SK-N-SH treated with all-trans-retinoic acid at 6 μM for 48 hours (cell line): Measurements from ENCODE around the gene ARF4.

ENCODE experiments used
- ATAC-seq: fragments of 200-7000 bp; cut with Tn5 transposase; 3 replicates; pipeline ENCODE4 v1.9.1; 2020; ENCODE audit warnings: mild to moderate bottlenecking, moderate library complexity
- ARNTL ChIP-seq: fragments of 450-650 bp; formaldehyde crosslinking; IDR thresholded peaks from 2 replicates; pipeline ENCODE4 v1.5.0; 2020; ENCODE audit warnings: low read depth, mild to moderate bottlenecking, moderate library complexity, borderline replicate concordance
- BACH2 ChIP-seq: fragments of 250-450 bp; sonication (Bioruptor Pico); IDR thresholded peaks from 2 replicates; pipeline ENCODE4 v1.9.0; 2021; ENCODE audit warnings: mild to moderate bottlenecking, borderline replicate concordance
- CSDC2 ChIP-seq: fragments of 250-450 bp; sonication (Bioruptor Pico); IDR thresholded peaks from 2 replicates; pipeline ENCODE4 v1.5.0; 2020; ENCODE audit warnings: mild to moderate bottlenecking, moderate library complexity
- GLIS3 ChIP-seq: fragments of 250-450 bp; sonication (Bioruptor Pico); IDR thresholded peaks from 2 replicates; pipeline ENCODE4 v1.5.0; 2020; ENCODE audit warnings: mild to moderate bottlenecking, moderate library complexity
- ISL1 ChIP-seq: fragments of 250-450 bp; sonication (Bioruptor Pico); IDR thresholded peaks from 2 replicates; pipeline ENCODE4 v2.1.2; 2022; ENCODE audit warnings: mild to moderate bottlenecking, moderate library complexity
- OSR1 ChIP-seq: fragments of 250-450 bp; sonication (Bioruptor Pico); IDR thresholded peaks from 2 replicates; pipeline ENCODE4 v1.8.0; 2022; ENCODE audit warnings: moderate library complexity, mild to moderate bottlenecking, inconsistent platforms
- PPARA ChIP-seq: fragments of 250-450 bp; sonication (Bioruptor Pico); IDR thresholded peaks from 2 replicates; pipeline ENCODE4 v1.5.0; 2020; ENCODE audit warnings: mild to moderate bottlenecking, borderline replicate concordance
- RARB ChIP-seq: fragments of 250-450 bp; sonication (Bioruptor Pico); IDR thresholded peaks from 2 replicates; pipeline ENCODE4 v1.8.0; 2021; ENCODE audit warnings: mild to moderate bottlenecking, moderate library complexity
- SNAI2 ChIP-seq: fragments of 250-450 bp; sonication (Bioruptor Pico); IDR thresholded peaks from 2 replicates; pipeline ENCODE4 v1.5.0; 2020; ENCODE audit warnings: mild to moderate bottlenecking, moderate library complexity
- TCF4 ChIP-seq: fragments of 250-450 bp; sonication (Bioruptor Pico); IDR thresholded peaks from 2 replicates; pipeline ENCODE4 v1.8.0; 2021; ENCODE audit warnings: mild to moderate bottlenecking, moderate library complexity, borderline replicate concordance
- TOX ChIP-seq: fragments of 250-450 bp; sonication (Bioruptor Pico); IDR thresholded peaks from 2 replicates; pipeline ENCODE4 v1.8.0; 2021; ENCODE audit warnings: mild to moderate bottlenecking, moderate library complexity, borderline replicate concordance
- ZFP3 ChIP-seq: fragments of 250-450 bp; sonication (Bioruptor Pico); IDR thresholded peaks from 2 replicates; pipeline ENCODE4 v1.5.0; 2020; ENCODE audit warnings: mild to moderate bottlenecking, moderate library complexity
- ZFP30 ChIP-seq: fragments of 450-650 bp; formaldehyde crosslinking; IDR thresholded peaks from 2 replicates; pipeline ENCODE4 v1.5.0; 2022; ENCODE audit warnings: mild to moderate bottlenecking, moderate library complexity
- ZNF565 ChIP-seq: fragments of 450-650 bp; formaldehyde crosslinking; conservative IDR thresholded peaks from 2 replicates; pipeline ENCODE4 v1.5.0; 2020; ENCODE audit warnings: low read depth, mild to moderate bottlenecking, moderate library complexity
- ZNF8 ChIP-seq: fragments of 450-650 bp; formaldehyde crosslinking; IDR thresholded peaks from 2 replicates; pipeline ENCODE4 v1.5.0; 2020; ENCODE audit warnings: mild to moderate bottlenecking, moderate library complexity
- TF ChIP-seq, protein P1 (sequence below): fragments of 250-450 bp; sonication (Bioruptor Pico); IDR thresholded peaks from 2 replicates; pipeline ENCODE4 v1.5.0; 2020; ENCODE audit warnings: mild to moderate bottlenecking, moderate library complexity
- TF ChIP-seq, protein P2 (sequence below): fragments of 250-450 bp; sonication (Bioruptor Pico); IDR thresholded peaks from 2 replicates; pipeline ENCODE4 v1.5.1; 2021; ENCODE audit warnings: mild to moderate bottlenecking, moderate library complexity
- TF ChIP-seq, protein P3 (sequence below): fragments of 250-450 bp; sonication (Bioruptor Pico); IDR thresholded peaks from 2 replicates; pipeline ENCODE4 v1.5.1; 2020; ENCODE audit warnings: low read depth, mild to moderate bottlenecking, moderate library complexity
- TF ChIP-seq, protein P4 (sequence below): fragments of 250-450 bp; sonication (Bioruptor Pico); IDR thresholded peaks from 2 replicates; pipeline ENCODE4 v1.8.0; 2021; ENCODE audit warnings: low read depth, mild to moderate bottlenecking, moderate library complexity, borderline replicate concordance

Gene ARF4

DNA sequence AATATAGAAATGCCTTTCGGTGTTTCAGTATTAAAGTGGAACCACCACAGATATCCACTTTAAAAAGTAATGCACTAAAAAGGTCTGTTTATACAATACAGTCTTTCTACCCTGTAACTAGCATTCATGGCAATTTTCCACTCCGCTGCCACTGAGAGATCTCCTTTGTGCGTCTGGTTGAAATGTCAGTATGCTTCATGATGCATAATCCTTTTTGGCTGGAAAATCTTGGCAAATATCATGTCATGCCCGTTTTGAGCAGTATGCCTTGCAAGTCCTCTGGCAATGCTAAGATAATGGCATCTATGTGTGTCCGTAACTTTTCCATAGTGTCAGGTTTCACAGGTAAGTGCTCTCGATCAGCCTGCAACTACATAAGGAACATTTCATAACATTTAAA, 30.8 kb upstream of the ARF4 start (continued):
- TF ChIP-seq, protein P1, sequence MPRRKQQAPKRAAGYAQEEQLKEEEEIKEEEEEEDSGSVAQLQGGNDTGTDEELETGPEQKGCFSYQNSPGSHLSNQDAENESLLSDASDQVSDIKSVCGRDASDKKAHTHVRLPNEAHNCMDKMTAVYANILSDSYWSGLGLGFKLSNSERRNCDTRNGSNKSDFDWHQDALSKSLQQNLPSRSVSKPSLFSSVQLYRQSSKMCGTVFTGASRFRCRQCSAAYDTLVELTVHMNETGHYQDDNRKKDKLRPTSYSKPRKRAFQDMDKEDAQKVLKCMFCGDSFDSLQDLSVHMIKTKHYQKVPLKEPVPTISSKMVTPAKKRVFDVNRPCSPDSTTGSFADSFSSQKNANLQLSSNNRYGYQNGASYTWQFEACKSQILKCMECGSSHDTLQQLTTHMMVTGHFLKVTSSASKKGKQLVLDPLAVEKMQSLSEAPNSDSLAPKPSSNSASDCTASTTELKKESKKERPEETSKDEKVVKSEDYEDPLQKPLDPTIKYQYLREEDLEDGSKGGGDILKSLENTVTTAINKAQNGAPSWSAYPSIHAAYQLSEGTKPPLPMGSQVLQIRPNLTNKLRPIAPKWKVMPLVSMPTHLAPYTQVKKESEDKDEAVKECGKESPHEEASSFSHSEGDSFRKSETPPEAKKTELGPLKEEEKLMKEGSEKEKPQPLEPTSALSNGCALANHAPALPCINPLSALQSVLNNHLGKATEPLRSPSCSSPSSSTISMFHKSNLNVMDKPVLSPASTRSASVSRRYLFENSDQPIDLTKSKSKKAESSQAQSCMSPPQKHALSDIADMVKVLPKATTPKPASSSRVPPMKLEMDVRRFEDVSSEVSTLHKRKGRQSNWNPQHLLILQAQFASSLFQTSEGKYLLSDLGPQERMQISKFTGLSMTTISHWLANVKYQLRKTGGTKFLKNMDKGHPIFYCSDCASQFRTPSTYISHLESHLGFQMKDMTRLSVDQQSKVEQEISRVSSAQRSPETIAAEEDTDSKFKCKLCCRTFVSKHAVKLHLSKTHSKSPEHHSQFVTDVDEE (CRISPR knock-in tag), result no peak
- TF ChIP-seq ARNTL (CRISPR knock-in tag), result no peak
- no peak for TF ChIP-seq GLIS3 (CRISPR knock-in tag)
- TF ChIP-seq CSDC2 (CRISPR knock-in tag), result no peak
- TF ChIP-seq ZFP3 (CRISPR knock-in tag), result no peak
- TF ChIP-seq BACH2, result no peak
- TF ChIP-seq, protein P2, sequence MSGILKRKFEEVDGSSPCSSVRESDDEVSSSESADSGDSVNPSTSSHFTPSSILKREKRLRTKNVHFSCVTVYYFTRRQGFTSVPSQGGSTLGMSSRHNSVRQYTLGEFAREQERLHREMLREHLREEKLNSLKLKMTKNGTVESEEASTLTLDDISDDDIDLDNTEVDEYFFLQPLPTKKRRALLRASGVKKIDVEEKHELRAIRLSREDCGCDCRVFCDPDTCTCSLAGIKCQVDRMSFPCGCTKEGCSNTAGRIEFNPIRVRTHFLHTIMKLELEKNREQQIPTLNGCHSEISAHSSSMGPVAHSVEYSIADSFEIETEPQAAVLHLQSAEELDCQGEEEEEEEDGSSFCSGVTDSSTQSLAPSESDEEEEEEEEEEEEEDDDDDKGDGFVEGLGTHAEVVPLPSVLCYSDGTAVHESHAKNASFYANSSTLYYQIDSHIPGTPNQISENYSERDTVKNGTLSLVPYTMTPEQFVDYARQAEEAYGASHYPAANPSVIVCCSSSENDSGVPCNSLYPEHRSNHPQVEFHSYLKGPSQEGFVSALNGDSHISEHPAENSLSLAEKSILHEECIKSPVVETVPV (CRISPR knock-in tag), result no peak
- TF ChIP-seq RARB (CRISPR knock-in tag), result no peak

DNA sequence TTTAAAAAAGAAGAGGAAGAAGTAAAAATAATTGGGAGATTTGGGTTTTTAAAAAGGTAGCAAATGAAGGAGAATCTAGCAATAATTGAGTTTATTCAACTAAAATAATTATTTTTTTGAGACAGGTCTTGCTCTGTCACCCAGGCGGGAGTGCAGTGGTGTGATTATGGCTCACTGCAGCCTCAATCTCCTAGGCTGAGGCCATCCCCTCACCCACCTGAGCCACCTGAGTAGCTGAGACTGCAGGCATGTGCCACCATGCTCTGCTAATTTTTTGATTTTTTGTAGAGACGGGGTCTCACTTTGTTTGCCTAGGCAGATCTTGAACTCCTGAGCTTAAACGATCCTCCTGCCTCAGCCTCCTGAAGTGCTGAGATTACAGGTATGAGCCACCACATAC, 27.7 kb upstream of the ARF4 start:
- ATAC-seq, result no peak
- TF ChIP-seq TCF4 (no peak), GLIS3 (CRISPR knock-in tag) (no peak), TOX (no peak), ZFP3 (CRISPR knock-in tag) (no peak), ISL1 (no peak), ZNF8 (CRISPR knock-in tag) (no peak)

DNA sequence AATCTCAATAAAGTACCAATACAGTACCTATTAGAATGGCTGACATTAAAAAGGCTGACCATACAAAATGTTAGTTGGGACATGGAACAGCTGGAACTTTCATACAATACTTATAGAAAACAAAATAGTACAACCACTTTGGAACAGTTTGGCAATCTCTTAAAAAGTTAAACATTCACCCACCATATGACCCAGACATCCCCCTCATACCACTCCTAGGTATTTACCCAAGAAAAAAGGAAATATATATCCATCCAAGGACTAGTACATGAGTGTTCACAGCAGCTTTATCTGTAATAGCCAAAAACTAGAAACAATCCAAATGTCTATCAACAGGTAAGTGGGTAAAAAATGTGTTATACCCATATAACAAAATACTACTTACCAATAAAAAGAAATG, 25.2 kb upstream of the ARF4 start:
- TF ChIP-seq OSR1 (no peak), ARNTL (CRISPR knock-in tag) (no peak), PPARA (CRISPR knock-in tag) (no peak), ZNF565 (CRISPR knock-in tag) (no peak), ZFP3 (CRISPR knock-in tag) (no peak), GLIS3 (CRISPR knock-in tag) (no peak), SNAI2 (CRISPR knock-in tag) (no peak), CSDC2 (CRISPR knock-in tag) (no peak), BACH2 (no peak), ZNF8 (CRISPR knock-in tag) (no peak), ZFP30 (CRISPR knock-in tag) (no peak), ISL1 (no peak), RARB (CRISPR knock-in tag) (no peak), TCF4 (no peak), TOX (no peak)
- TF ChIP-seq, protein P3, sequence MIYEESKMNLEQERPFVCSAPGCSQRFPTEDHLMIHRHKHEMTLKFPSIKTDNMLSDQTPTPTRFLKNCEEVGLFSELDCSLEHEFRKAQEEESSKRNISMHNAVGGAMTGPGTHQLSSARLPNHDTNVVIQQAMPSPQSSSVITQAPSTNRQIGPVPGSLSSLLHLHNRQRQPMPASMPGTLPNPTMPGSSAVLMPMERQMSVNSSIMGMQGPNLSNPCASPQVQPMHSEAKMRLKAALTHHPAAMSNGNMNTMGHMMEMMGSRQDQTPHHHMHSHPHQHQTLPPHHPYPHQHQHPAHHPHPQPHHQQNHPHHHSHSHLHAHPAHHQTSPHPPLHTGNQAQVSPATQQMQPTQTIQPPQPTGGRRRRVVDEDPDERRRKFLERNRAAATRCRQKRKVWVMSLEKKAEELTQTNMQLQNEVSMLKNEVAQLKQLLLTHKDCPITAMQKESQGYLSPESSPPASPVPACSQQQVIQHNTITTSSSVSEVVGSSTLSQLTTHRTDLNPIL (CRISPR knock-in tag), result no peak
- TF ChIP-seq, protein P4, sequence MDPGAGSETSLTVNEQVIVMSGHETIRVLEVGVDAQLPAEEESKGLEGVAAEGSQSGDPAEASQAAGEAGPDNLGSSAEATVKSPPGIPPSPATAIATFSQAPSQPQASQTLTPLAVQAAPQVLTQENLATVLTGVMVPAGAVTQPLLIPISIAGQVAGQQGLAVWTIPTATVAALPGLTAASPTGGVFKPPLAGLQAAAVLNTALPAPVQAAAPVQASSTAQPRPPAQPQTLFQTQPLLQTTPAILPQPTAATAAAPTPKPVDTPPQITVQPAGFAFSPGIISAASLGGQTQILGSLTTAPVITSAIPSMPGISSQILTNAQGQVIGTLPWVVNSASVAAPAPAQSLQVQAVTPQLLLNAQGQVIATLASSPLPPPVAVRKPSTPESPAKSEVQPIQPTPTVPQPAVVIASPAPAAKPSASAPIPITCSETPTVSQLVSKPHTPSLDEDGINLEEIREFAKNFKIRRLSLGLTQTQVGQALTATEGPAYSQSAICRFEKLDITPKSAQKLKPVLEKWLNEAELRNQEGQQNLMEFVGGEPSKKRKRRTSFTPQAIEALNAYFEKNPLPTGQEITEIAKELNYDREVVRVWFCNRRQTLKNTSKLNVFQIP (CRISPR knock-in tag), result no peak
- TF ChIP-seq, protein P2 (CRISPR knock-in tag), result no peak
- TF ChIP-seq, protein P1 (CRISPR knock-in tag), result no peak
- no peak for ATAC-seq
